GM18520 (cell line): ENCODE data around the gene SATB2.

Source experiments
- ATAC-seq: cut with Tn5 transposase; IDR thresholded peaks from one replicate; pipeline ENCODE4 v1.9.1; 2021; ENCODE audit not compliant: unreplicated experiment

SATB2 gene

GRCh38 chr2:199452991-199453379, 4.8 kb downstream of the SATB2 start:
- no peak for ATAC-seq

- no peak for ATAC-seq
Observed at GRCh38 chr2:199452260-199452990, 5.3 kb downstream of the SATB2 start.

GRCh38 chr2:199449956-199450355, 7.8 kb downstream of the SATB2 start:
- ATAC-seq, result no peak

GRCh38 chr2:199449455-199449854, 8.3 kb downstream of the SATB2 start:
- no peak for ATAC-seq

GRCh38 chr2:199446996-199447576, 10.7 kb downstream of the SATB2 start:
- ATAC-seq, result no peak

GRCh38 chr2:199444749-199445148, 13.0 kb downstream of the SATB2 start:
- no peak for ATAC-seq

- ATAC-seq, result no peak
Observed at GRCh38 chr2:199443589-199444130, 14.1 kb downstream of the SATB2 start.

- ATAC-seq, result no peak
Observed at GRCh38 chr2:199442173-199442572, 15.6 kb downstream of the SATB2 start.

GRCh38 chr2:199441759-199442158, 16.0 kb downstream of the SATB2 start:
- ATAC-seq, result no peak

GRCh38 chr2:199440118-199440517, 17.6 kb downstream of the SATB2 start:
- no peak for ATAC-seq

GRCh38 chr2:199439542-199439941, 18.2 kb downstream of the SATB2 start:
- no peak for ATAC-seq

- ATAC-seq, result no peak
Observed at GRCh38 chr2:199439066-199439465, 18.7 kb downstream of the SATB2 start.

- no peak for ATAC-seq
Observed at GRCh38 chr2:199434555-199434954, 23.2 kb downstream of the SATB2 start.

- ATAC-seq, result no peak
Observed at GRCh38 chr2:199433204-199433832, 24.4 kb downstream of the SATB2 start.

- no peak for ATAC-seq
Observed at GRCh38 chr2:199431746-199432213, 26.0 kb downstream of the SATB2 start.

- no peak for ATAC-seq
Observed at GRCh38 chr2:199430214-199430613, 27.5 kb downstream of the SATB2 start.

GRCh38 chr2:199428291-199428690, 29.4 kb downstream of the SATB2 start:
- ATAC-seq, result no peak

GRCh38 chr2:199424160-199424559, 33.6 kb downstream of the SATB2 start:
- no peak for ATAC-seq

- no peak for ATAC-seq
Observed at GRCh38 chr2:199419428-199419827, 38.3 kb downstream of the SATB2 start.

- ATAC-seq, result no peak
Observed at GRCh38 chr2:199414465-199414864, 43.3 kb downstream of the SATB2 start.

- ATAC-seq, result no peak
Observed at GRCh38 chr2:199414001-199414400, 43.7 kb downstream of the SATB2 start.
